Esophagus squamous epithelium (tissue), 5 donors: ENCODE data around the gene DENND1C. TPM values are rescaled to one million over a fixed set of nuclear protein-coding genes. Genes with fewer than 3 reads are reported as not detected.

Experiments used
- DNase-seq: peaks from one replicate; lab custom pipeline; 2025; lab: John Stamatoyannopoulos, UW
- H3K27ac ChIP-seq, 4 donors: fragments of 200-600 bp; sonication (generic); one replicate each; pipeline ENCODE4 v1.5.1; 2016 to 2019; ENCODE audit warnings: mild to moderate bottlenecking in 1 of 4
- H3K27me3 ChIP-seq, 4 donors: fragments of 200-600 bp; sonication (generic); 1 replicate in 3 of 4; 2 replicates in 1 of 4; pipeline versions ENCODE4 v1.5.1 to v1.6.0; 2017 to 2021; ENCODE audit warnings: antibody characterized with exemption in 1 of 4
- H3K36me3 ChIP-seq, 3 donors: fragments of 200-600 bp; sonication (generic); one replicate each; pipeline ENCODE4 v1.5.1; 2016 to 2019
- H3K4me1 ChIP-seq, 3 donors: fragments of 200-600 bp; sonication (generic); one replicate each; pipeline ENCODE4 v1.5.1; 2017 to 2019
- H3K4me3 ChIP-seq, 4 donors: fragments of 200-600 bp; sonication (generic); 1 replicate in 3 of 4; 2 replicates in 1 of 4; pipeline ENCODE4 v1.5.1; 2016 to 2019; ENCODE audit warnings: mild to moderate bottlenecking in 2 of 4, moderate library complexity in 1 of 4
- H3K9me3 ChIP-seq, 3 donors: fragments of 200-600 bp; sonication (generic); one replicate each; pipeline ENCODE4 v1.5.1; 2016 to 2019
- CTCF ChIP-seq, 6 experiments: fragments of 450-650 bp in 4 of 6; fragments of 200-600 bp in 2 of 6; sonication (generic) in 2 of 6; IDR thresholded peaks; one replicate each; pipeline ENCODE4 v1.5.1; 2016 to 2019; ENCODE audit warnings: antibody characterized with exemption in 6 of 6, mild to moderate bottlenecking in 4 of 6, moderate library complexity in 4 of 6
- POLR2A ChIP-seq, 4 donors: fragments of 450-650 bp; IDR thresholded peaks; one replicate each; pipeline ENCODE4 v1.6.1; 2017; ENCODE audit warnings: antibody characterized with exemption in 4 of 4, mild to moderate bottlenecking in 4 of 4, moderate library complexity in 3 of 4
- WGBS, 2 donors: methylation state at CpG; one replicate each; pipeline ENCODE4 v1.1.5; 2018; 5-methylcytosine and 5-hydroxymethylcytosine counted together
- intact Hi-C: fragments of 100-400 bp; cut with DNase I; formaldehyde crosslinking; loops from one replicate; pipeline ENCODE4 v1.15.0; 2022
- total RNA-seq, 4 donors: library from RNA; depleted of rRNA; stranded (reverse); fragments of >200 nt; gene quantifications; one replicate each; pipeline ENCODE4 v1.1.0, GENCODE V29; 2016
- donor health status: DM: yes; HTN: yes; CAD: no.

The DENND1C gene
- total RNA-seq, 4 donors from 2014 or later = 0.62 to 4.2 (median 1.2) TPM

GRCh38 chr19:6442087-6442688, 39.4 kb downstream of the DENND1C start:
- WGBS, 2 donors = 57 to 72% methylated on average over 6 to 9 of the region's 13 CpGs
- Histone ChIP-seq H3K9me3 (no peaks in the 10 kb centered on the region), H3K36me3 (peaks cover 0 to 47% (median 0%) of the 10 kb centered on the region in 3 donors), H3K27ac (no peak overlapping the region), H3K27me3 (no peaks in the 10 kb centered on the region), H3K4me1 (no peaks in the 10 kb centered on the region), H3K4me3 (no peak overlapping the region)
- TF ChIP-seq CTCF (IDR thresholded peaks at IDR 0.05) = no peak
- no peak for TF ChIP-seq POLR2A (IDR thresholded peaks at IDR 0.05)
- DNase-seq = no peak
- intact Hi-C loops = no loop called here

GRCh38 chr19:6440905-6441304, 40.7 kb downstream of the DENND1C start:
- no peaks in the 10 kb centered on the region for H3K9me3 ChIP-seq
- no peak for DNase-seq
- H3K4me1 ChIP-seq = no peaks in the 10 kb centered on the region
- TF ChIP-seq CTCF (IDR thresholded peaks at IDR 0.05) = no peak
- no peak overlapping the region for H3K27ac ChIP-seq
- WGBS, 2 donors = 66 to 77% methylated on average over 2 to 3 of the region's 3 CpGs
- no peak overlapping the region for H3K4me3 ChIP-seq
- intact Hi-C loops = no loop called here
- peaks cover 0 to 34% (median 0%) of the 10 kb centered on the region in 3 donors for H3K36me3 ChIP-seq
- H3K27me3 ChIP-seq = no peaks in the 10 kb centered on the region

GRCh38 chr19:6439743-6440142, 41.8 kb downstream of the DENND1C start:
- Histone ChIP-seq H3K9me3 (no peaks in the 10 kb centered on the region), H3K27ac (no peak overlapping the region), H3K4me3 (no peak overlapping the region), H3K27me3 (no peaks in the 10 kb centered on the region), H3K36me3 (peaks cover 0 to 23% (median 0%) of the 10 kb centered on the region in 3 donors), H3K4me1 (no peaks in the 10 kb centered on the region)
- TF ChIP-seq POLR2A (IDR thresholded peaks at IDR 0.05) (no peak), CTCF (IDR thresholded peaks at IDR 0.05) (no peak)
- DNase-seq = no peak
- WGBS, 2 donors = 67 to 83% methylated on average over 4 of the region's 4 CpGs
- intact Hi-C loops = no loop called here

GRCh38 chr19:6433663-6434062, 47.9 kb downstream of the DENND1C start, which contains the start of gene SLC25A41:
Gene SLC25A41, minus strand, starts transcription at chr19:6433763. Its CDS starts 70 bp downstream, at chr19:6433693.
- intact Hi-C loops = no loop called here
- no peak within 1 kb of the TSS for H3K4me3 ChIP-seq
- no peaks in the 10 kb centered on the region for H3K36me3 ChIP-seq
- no peak for TF ChIP-seq POLR2A (IDR thresholded peaks at IDR 0.05)
- TF ChIP-seq CTCF (IDR thresholded peaks at IDR 0.05) = no peak
- H3K4me1 ChIP-seq = no peaks in the 10 kb centered on the region
- H3K27me3 ChIP-seq = no peaks in the 10 kb centered on the region
- no peak for DNase-seq
- H3K27ac ChIP-seq = no peak within 1 kb of the TSS
- H3K9me3 ChIP-seq = no peaks in the 10 kb centered on the region
- 86% methylated on average over 9 to 10 of the region's 10 CpGs for WGBS, 2 donors

- Histone ChIP-seq H3K9me3 (no peaks in the 10 kb centered on the region), H3K4me1 (no peaks in the 10 kb centered on the region), H3K27ac (no peak overlapping the region), H3K27me3 (no peaks in the 10 kb centered on the region), H3K36me3 (no peaks in the 10 kb centered on the region), H3K4me3 (no peak overlapping the region)
- intact Hi-C loops = no loop called here
- DNase-seq = no peak
- TF ChIP-seq CTCF (IDR thresholded peaks at IDR 0.05) (no peak), POLR2A (IDR thresholded peaks at IDR 0.05) (no peak)
- 76 to 100% methylated on average over 2 to 4 of the region's 11 CpGs for WGBS, 2 donors
These were observed 48.4 kb downstream of the DENND1C start for GRCh38 chr19:6433165-6433564.
